22Rv1 (cell line): Measurements from ENCODE around the gene GHRL.
A peak's percentile ranks its signal among the peaks of the same experiment; 100 is the strongest.

Experiments
- ZFX ChIP-seq: fragments of 450-650 bp; IDR thresholded peaks from 2 replicates; pipeline ENCODE4 v1.6.1; 2017; ENCODE audit warnings: antibody characterized with exemption, borderline replicate concordance
- TF ChIP-seq, protein P1 (sequence below): fragments of 450-650 bp; IDR thresholded peaks from 2 replicates; pipeline ENCODE4 v1.5.1; 2017; ENCODE audit warnings: mild to moderate bottlenecking

DNA sequence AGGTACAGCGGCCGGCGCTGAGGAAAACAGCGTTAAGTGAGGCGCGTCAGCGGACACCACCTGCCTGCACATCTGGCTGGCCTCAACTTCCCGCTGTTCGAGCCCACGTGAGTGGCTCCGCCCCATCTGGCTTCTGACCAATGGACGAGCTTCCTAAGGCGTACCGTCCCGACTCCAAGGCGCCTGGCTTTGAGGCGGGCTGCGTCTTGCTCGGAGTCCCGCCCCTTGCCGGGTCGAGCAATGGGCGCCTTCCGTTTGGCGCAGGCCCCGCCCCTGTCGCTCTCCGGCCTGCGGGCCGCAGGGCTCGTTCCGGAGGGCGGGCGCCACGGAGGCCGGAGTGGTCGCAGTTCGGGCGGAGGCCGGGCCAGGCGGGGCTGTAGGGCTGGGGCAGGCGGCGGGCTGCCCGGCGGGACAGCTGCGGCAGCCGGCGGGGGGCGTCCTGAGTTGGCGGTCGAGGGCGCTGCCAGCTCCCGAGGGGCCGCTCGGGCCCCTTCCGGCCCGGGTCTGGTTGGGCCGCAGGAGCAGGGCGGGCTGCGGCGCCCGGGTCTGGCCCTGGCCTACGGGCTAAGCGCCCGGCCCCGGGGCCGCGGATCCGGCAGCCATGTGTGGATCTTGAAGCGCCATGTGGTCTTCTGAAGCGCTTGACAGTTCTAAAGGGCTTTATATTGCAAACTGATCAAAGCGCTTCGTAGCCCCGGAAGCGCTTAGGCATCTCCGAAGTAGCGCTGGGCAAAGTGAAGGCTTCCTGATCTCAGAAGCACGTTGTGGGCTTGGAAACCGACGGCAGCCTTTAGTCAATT is 44.4 kb downstream of the GHRL start, which contains the start of gene TATDN2:
- TF ChIP-seq, protein P1, sequence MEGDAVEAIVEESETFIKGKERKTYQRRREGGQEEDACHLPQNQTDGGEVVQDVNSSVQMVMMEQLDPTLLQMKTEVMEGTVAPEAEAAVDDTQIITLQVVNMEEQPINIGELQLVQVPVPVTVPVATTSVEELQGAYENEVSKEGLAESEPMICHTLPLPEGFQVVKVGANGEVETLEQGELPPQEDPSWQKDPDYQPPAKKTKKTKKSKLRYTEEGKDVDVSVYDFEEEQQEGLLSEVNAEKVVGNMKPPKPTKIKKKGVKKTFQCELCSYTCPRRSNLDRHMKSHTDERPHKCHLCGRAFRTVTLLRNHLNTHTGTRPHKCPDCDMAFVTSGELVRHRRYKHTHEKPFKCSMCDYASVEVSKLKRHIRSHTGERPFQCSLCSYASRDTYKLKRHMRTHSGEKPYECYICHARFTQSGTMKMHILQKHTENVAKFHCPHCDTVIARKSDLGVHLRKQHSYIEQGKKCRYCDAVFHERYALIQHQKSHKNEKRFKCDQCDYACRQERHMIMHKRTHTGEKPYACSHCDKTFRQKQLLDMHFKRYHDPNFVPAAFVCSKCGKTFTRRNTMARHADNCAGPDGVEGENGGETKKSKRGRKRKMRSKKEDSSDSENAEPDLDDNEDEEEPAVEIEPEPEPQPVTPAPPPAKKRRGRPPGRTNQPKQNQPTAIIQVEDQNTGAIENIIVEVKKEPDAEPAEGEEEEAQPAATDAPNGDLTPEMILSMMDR, result no peak
- TF ChIP-seq ZFX, result peak; percentile 59; the same call in 1 of the 2 replicates
